PC-9 (cell line): ENCODE data around the gene SLX4IP.

ENCODE experiments used
- EZH2 ChIP-seq: fragments of 200-600 bp; sonication (generic); IDR thresholded peaks from 2 replicates; pipeline ENCODE4 v1.8.0; 2017; ENCODE audit warnings: antibody characterized with exemption, low read depth
- TF ChIP-seq, protein P1 (sequence below): fragments of 200-600 bp; sonication (generic); conservative IDR thresholded peaks from 2 replicates; pipeline ENCODE4 v1.6.1; 2017; ENCODE audit warnings: mixed run types, antibody characterized with exemption, mild to moderate bottlenecking, moderate library complexity

- TF ChIP-seq, protein P1, sequence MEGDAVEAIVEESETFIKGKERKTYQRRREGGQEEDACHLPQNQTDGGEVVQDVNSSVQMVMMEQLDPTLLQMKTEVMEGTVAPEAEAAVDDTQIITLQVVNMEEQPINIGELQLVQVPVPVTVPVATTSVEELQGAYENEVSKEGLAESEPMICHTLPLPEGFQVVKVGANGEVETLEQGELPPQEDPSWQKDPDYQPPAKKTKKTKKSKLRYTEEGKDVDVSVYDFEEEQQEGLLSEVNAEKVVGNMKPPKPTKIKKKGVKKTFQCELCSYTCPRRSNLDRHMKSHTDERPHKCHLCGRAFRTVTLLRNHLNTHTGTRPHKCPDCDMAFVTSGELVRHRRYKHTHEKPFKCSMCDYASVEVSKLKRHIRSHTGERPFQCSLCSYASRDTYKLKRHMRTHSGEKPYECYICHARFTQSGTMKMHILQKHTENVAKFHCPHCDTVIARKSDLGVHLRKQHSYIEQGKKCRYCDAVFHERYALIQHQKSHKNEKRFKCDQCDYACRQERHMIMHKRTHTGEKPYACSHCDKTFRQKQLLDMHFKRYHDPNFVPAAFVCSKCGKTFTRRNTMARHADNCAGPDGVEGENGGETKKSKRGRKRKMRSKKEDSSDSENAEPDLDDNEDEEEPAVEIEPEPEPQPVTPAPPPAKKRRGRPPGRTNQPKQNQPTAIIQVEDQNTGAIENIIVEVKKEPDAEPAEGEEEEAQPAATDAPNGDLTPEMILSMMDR = no peak
- no peak for TF ChIP-seq EZH2
Measured at GRCh38 chr20:10447028-10447427, 11.9 kb downstream of the SLX4IP start.
